GM21390 (cell line): Measurements from ENCODE around the gene PALS1.
"Not testable (repeated sequence)": the region's sequence is repeated elsewhere in the genome, so short reads cannot be mapped to it uniquely, and the experiment has no call there.

Experiments used
- ATAC-seq: cut with Tn5 transposase; IDR thresholded peaks from one replicate; pipeline ENCODE4 v1.9.1; 2021; ENCODE audit not compliant: unreplicated experiment

The PALS1 gene

GRCh38 chr14:67257906-67258305 lies 16.7 kb downstream of the PALS1 start:
- no peak for ATAC-seq

DNA sequence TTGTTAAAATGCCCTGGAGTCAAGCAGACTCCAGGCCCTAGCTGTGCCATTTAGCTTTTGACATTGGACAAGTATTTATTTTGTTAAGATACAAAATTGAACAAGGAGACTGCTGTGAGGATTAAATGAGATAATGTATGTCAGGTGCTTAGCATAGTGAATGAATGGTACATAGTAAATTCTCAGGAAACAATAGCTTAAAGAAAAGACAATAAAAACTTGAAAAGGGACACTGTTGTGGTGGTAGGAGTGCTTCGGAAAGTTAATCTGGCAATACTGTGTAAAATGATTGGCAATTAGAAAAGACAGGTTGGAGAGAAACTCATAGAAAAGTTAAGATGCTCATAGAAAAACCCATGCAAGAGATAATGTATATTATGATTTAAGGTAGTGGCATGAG lies 19.7 kb downstream of the PALS1 start:
- no peak for ATAC-seq

DNA sequence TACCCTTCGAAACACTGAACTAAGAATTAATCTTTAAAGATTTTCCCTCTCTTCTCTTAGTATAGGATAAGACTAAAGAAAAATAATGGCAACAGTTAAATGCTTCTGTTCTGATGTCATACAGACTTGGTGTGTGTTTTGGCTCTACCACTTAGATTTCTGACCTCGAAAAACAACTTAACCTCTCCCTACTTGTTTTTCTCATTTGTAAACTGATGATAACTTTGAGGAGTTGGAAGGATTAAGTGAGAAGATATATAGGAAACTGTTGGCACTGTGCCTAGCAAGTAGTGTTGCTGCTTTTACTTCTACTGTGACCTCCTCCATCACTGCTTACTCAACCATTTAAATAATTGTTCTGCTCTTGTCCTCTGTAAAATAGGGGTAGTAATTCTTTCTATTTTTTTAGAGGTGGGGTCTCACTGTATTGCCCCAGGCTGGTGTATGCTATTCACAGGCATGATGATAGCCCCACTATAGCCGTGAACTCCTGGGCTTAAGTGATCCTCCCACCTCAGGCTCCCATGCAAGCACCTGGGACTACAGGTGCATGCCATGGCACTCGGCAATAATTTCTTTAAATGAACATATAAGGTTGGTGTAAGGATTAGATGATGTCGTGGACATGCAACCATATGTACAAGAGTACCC lies 22.4 kb downstream of the PALS1 start:
- no peak for ATAC-seq

- ATAC-seq, result no peak
Observed at GRCh38 chr14:67265131-67265530, 23.9 kb downstream of the PALS1 start.

- ATAC-seq, result no peak
Observed at GRCh38 chr14:67267576-67268328, 26.5 kb downstream of the PALS1 start.

DNA sequence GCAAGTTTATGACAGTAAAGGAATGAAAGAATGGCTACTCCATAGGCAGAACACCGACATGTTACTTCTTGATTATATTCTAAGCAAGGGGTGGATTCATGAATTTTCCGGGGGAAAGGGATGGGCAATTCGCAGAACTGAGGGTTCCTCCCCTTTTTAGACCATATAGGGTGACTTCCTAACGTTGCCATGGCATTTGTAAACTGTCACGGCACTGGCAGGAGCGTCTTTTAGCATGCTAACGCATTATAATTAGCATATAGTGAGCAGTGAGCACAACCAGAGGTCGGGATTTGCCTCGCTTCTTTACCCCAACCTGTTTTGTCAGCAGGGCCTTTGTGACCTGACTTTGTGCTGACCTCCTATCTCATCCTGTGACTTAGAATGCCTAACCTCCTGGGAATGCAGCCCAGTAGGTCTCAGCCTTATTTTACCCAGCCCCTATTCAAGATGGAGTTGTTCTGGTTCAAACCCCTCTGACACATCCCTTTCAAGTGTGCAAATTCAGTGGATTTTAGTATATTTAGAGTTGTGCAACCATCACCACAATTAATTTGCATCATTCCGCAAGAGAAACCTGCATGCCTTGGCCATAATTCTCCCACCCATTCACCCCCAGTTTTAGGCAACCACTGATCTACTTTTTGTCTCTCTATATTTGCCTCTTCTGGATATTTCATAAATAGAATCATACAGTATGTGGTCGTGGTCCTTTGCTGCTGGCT lies 27.4 kb downstream of the PALS1 start:
- no peak for ATAC-seq

DNA sequence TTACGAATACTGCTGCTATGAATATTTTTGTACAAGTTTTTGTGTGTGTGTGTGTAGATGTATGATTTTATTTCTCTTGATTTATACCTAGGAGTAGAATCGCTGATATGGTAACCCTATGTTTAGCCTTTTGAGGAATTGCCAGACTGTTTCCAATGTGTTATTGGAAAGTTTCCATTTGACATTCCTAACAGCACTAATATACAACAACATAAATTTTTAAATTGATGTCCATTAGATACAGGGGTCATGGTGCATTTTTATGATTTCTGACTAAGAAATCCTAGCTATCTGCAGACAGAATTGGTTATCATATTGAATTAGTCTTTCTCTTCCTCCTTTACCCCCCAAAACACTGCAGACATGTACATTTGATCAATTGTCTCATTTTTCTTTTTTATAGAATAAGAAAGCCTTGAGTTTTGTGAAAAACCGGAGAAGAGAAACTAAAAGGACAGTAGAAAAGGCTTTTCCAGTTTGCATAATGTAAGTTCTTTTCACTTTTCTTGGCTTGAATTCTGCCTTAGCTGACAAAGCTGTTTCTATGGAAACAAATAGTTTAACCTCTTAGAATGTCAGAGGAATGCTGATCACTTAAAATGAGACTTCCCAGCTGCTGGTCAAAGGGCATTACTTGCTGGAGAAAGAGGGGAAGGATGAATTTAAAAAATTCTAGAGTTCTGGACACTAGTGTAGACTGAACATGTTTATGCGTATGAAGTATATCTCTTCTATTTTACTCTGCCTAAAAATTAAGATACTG lies 28.2 kb downstream of the PALS1 start:
- no peak for ATAC-seq

- ATAC-seq, result no peak
Observed at GRCh38 chr14:67270145-67270753, 29.0 kb downstream of the PALS1 start.

DNA sequence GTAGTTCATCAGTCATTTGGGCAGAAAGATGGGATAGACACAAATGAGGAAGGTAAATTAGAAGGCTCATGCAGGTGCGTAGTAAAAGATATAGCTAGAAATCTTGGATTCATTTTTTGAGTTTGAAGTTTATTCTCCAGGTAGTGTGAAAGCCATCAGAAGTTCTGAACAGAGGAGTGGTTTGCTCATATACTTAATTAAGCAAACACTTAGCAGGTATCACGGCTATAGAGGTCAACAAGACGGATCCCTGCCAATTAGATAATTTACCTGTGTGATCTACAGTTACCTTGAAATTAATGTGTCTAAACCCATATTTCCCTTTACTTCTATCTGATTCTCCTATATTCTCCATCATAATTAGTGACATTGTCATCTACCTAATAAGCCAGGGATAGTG lies 29.7 kb downstream of the PALS1 start:
- ATAC-seq, result no peak

DNA sequence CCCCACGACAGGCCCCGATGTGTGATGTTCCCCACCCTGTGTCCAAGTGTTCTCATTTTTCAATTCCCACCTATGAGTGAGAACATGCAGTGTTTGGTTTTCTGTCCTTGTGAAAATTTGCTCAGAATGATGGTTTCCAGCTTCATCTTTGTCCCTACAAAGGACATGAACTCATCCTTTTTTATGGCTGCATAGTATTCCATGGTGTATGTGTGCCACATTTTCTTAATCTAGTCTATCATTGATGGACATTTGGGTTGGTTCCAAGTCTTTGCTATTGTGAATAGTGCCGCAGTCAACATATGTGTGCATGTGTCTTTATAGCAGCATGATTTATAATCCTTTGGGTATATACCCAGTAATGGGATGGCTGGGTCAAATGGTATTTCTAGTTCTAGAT lies 32.0 kb downstream of the PALS1 start:
- ATAC-seq, result not testable (repeated sequence)

DNA sequence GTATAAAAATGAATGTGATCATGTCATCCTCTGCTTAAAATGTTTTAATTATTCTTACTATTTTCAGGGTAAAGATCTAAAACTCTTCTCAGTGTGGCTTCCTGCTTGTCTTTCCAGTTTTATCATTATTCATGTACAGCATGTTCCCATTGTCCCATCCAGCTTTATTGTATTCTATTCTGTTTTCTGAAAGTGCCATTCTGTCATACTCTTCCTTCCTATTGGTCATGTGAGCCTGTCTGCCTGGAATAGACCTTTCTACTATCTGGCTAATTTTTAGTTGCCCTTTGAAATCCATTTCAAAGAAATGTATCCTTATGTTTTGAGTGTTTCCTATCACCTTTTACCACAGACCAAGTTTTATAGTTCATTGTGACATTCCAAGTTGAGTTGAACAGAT lies 34.9 kb downstream of the PALS1 start:
- ATAC-seq, result no peak

DNA sequence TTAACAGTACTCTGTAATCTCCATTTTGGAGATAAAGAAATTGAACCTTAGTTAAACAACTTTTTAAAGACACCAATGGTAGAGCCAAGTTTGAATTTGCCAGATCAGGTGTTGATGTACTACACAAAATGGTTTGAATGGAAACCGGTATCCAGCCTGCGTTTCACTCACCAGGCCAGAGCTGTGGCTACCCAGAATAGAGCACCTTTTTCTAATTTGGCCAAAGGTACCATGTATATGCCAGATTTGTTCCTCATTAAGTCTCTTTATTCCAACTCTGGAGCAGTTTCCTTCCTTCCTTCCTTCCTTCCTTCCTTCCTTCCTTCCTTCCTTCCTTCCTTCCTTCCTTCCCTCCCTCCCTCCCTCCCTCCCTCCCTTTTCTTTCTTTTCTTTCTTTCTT lies 39.3 kb downstream of the PALS1 start:
- no peak for ATAC-seq

DNA sequence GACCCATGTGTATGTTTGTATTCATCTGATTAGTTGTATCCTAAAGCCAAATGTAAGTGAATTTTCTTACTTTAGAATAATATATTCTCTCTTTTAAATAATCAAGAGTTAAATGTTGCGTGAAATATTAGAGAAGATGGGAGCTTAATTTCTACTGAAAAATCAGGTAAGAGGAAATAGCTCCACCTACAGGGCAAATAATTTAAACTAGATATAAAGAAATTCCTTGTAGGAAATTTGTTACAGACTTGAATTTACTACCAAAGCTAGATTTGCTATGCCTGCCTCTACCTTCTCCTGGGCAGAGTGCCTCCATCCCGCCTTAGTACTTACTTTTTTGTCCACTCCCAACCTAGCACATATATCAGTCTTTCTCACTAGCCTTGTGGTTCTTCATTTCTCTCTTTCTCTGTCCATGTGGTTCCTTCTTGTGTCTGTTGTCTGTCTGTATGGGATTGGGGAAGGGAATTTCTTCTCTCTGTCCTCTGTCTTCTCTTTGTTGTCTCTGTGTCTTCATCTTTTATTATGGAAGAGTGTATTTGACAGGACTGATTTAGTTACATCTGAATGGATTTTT lies 44.7 kb downstream of the PALS1 start:
- ATAC-seq, result no peak
